Kidney epithelial cell (primary cell): ENCODE data around the gene CBLB. TPM values are rescaled to one million over a fixed set of nuclear protein-coding genes. Genes with fewer than 3 reads are reported as not detected.

Experiments used
- DNase-seq: peaks from one replicate; pipeline ENCODE4 v3.0.0-alpha.2; 2010; ENCODE audit warnings: low read depth
- H3K27me3 ChIP-seq: 2 replicates; pipeline ENCODE4 v1.6.0; 2011; ENCODE audit warnings: low read length; ENCODE audit not compliant: control insufficient read depth, insufficient read depth
- H3K36me3 ChIP-seq: 2 replicates; pipeline ENCODE4 v1.5.1; 2011; ENCODE audit warnings: low read length; ENCODE audit not compliant: control insufficient read depth, insufficient read depth
- H3K4me3 ChIP-seq: 2 replicates; pipeline ENCODE4 v1.5.1; 2011; ENCODE audit warnings: low read depth, mild to moderate bottlenecking, control low read depth, low read length
- total RNA-seq: library from RNA; depleted of rRNA; stranded (reverse); fragments of >200 nt; gene quantifications from 2 replicates; pipeline ENCODE4 v1.2.3, GENCODE V29; 2015
- TF ChIP-seq, protein P1 (sequence below): IDR thresholded peaks from 2 replicates; pipeline ENCODE4 v1.5.1; 2011; ENCODE audit warnings: mild to moderate bottlenecking, moderate library complexity, low read length, control low read depth, inconsistent platforms; ENCODE audit not compliant: insufficient read depth, poor library complexity, severe bottlenecking

The CBLB gene
- total RNA-seq, 1 donor from 2014 or later: 27.2 TPM

DNA sequence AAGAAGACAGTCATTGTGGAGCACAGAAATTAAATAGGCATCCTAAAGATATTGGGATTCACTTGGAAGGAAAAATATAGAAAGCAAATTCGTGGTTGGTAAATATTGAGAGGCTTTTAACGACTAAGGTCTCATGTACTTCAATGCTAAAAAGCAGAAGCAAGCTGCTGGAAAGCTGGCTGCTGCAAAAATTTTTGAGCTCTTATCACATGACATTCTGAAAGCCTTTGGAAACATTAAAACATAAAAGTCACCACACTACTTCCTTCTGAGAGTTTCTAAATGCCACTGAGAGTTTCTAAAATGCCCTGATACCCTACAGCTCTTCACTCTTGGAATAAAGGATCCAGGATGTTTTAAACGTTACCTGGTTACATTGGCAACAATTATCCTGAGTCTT, 39.0 kb upstream of the CBLB start:
- Histone ChIP-seq H3K4me3 (no peak overlapping the region), H3K27me3 (no peaks in the 10 kb centered on the region), H3K36me3 (no peaks in the 10 kb centered on the region)
- TF ChIP-seq, protein P1, sequence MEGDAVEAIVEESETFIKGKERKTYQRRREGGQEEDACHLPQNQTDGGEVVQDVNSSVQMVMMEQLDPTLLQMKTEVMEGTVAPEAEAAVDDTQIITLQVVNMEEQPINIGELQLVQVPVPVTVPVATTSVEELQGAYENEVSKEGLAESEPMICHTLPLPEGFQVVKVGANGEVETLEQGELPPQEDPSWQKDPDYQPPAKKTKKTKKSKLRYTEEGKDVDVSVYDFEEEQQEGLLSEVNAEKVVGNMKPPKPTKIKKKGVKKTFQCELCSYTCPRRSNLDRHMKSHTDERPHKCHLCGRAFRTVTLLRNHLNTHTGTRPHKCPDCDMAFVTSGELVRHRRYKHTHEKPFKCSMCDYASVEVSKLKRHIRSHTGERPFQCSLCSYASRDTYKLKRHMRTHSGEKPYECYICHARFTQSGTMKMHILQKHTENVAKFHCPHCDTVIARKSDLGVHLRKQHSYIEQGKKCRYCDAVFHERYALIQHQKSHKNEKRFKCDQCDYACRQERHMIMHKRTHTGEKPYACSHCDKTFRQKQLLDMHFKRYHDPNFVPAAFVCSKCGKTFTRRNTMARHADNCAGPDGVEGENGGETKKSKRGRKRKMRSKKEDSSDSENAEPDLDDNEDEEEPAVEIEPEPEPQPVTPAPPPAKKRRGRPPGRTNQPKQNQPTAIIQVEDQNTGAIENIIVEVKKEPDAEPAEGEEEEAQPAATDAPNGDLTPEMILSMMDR: no peak
- no peak for DNase-seq

DNA sequence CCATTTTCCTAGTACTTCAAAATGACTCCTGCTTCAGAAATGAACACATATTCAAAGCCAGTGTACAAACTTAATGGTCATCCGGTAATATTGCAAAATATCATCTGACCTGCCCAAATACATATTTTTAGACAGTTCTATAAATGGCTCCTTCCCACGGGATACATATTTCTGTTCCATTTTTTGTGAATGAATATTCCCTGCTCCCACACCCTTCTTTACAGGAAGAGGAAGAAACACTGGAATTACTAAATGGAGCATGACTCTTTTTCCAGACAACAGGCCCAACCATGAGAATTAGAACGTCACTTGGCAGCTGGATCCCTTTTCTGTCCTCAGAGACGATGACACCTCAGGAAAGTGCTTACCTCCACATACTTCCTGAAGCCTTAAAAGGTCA, 38.0 kb upstream of the CBLB start:
- Histone ChIP-seq H3K4me3 (no peak overlapping the region), H3K36me3 (no peaks in the 10 kb centered on the region), H3K27me3 (no peaks in the 10 kb centered on the region)
- TF ChIP-seq, protein P1: no peak
- no peak for DNase-seq

DNA sequence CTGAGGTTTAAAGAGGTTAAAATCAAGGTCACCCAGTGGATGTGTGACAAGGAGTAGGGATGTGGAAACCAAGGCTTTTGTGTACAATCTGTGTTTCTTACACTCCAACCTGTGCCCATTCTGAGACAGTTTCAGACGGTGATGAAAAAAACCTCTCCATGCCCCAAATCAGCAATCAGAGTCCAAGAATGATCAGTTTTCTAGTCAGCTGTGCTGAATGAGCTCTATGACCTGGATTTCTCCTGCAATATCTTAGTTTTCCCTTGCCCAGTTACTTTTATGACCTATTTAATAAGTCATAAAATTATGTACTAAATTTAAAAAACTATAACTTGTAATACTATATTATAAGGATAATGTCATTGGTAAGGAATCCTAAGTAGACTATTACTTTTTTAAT, 37.5 kb upstream of the CBLB start:
- H3K27me3 ChIP-seq: no peaks in the 10 kb centered on the region
- H3K36me3 ChIP-seq: no peaks in the 10 kb centered on the region
- TF ChIP-seq, protein P1: no peak
- no peak overlapping the region for H3K4me3 ChIP-seq
- no peak for DNase-seq

DNA sequence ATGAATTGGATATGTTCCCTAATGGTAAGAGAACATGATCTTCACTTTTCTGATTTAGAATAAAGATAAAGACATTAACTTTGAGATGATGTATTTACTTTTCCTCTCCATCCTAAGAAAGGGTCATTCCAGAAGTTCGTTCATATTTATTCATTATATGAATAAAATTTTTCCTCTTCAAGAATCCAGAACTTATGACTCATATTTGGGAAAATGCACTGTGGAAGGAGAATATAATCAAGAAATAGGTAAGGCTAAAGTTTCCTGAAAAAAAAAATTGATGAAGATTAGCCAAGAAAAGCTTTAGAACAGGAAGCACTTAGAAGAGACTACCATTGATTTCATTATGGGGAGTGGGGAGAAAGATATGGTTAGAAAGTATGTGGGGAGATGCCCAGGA, 36.5 kb upstream of the CBLB start:
- Histone ChIP-seq H3K36me3 (no peaks in the 10 kb centered on the region), H3K4me3 (no peak overlapping the region), H3K27me3 (no peaks in the 10 kb centered on the region)
- DNase-seq: no peak
- TF ChIP-seq, protein P1: no peak

DNA sequence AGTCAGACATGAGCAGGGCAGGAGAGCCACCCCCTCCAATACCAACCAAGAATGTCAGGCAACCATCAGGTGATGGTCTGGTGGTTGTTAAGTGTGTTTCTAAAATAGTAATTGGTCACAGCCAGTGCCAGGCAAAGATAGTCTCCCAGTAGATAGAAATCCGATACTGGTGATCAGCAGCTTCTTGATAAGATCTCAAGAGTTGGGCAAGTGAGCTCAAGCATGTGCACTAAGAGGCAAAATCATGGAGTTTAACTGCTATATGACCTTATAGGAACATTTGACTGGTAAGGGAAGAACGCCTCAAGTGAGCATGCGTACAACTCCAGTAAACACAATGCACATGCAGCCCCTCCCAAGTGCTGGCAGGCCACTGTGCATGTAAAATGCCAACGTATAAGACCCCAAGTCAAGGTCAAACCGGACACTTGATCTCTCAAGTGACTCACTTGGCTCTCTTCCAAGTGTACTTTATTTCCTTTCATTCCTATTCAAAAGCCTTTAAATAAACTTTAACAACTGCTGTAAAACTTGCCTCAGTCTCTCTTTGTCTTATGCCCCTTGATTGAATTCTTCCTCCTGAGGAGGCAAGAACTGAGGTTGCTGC, 36.0 kb upstream of the CBLB start:
- TF ChIP-seq, protein P1: no peak
- DNase-seq: no peak
- H3K36me3 ChIP-seq: no peaks in the 10 kb centered on the region

DNA sequence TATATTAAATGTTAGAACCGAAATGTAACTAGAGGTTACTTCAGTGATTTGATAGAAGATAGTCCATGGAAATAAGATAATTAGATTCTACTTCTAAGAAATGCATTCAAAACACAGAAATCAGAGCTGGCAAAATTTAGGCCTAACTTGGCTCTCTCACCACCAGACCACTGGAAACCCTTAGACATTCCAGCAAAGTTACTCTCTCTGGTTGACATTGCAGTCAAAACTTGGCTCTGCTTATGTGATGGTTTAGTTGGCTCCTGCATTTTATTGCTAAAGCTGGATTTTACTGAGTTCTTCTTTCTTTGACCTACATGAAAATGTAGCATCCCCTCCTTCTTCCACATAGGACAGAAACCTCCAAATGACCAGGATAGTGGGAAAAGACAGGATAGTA, 35.4 kb upstream of the CBLB start:
- Histone ChIP-seq H3K27me3 (no peaks in the 10 kb centered on the region), H3K4me3 (no peak overlapping the region), H3K36me3 (no peaks in the 10 kb centered on the region)
- DNase-seq: no peak
- TF ChIP-seq, protein P1: no peak

More for the DNA sequence above, 36.0 kb upstream of the CBLB start:
- no peaks in the 10 kb centered on the region for H3K27me3 ChIP-seq
- H3K4me3 ChIP-seq: no peak overlapping the region
